Measurements from ENCODE around the gene RBM47.

DNA sequence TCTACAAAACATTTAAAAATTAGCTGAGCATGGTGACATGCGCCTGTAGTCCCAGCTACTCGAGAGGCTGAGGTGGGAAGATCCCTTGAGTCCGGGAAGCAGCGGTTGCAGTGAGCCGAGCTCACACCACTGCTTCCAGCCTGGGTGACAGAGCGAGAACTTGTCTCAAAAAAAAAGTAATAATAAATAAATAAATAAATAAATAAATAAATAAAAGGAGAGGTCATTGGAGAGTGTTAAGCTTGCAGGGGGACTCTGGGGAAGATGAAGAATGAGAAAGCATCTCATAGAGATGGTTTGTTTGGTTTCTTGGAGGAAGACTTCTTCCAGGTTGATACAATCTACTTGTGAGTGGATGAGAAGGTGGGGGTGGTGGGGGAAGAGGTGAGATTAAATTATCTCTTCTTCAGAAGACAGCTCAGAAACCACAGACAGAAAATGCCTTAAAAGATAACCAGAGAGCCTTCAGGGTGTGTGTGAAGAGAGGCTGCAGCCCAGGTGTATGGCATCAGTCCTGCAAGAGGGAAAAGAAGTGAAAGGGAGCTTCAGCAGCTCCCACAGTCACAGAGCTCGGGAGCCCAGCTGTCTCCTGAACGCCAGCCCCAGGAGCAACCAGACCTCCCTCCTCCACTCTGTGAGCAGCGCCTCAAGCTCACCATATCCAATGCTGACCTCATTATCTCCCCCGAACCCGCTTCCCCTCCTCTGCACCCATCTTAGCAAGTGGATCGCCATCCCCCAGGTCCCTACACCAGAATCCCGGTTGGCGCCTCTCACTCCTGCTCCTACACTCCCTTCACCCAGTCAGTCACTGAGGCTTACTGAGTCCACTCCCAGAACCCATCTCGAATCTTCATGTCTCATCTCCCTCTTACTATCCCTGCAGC, 48.2 kb downstream of the RBM47 start:
- TF ChIP-seq, protein P1, sequence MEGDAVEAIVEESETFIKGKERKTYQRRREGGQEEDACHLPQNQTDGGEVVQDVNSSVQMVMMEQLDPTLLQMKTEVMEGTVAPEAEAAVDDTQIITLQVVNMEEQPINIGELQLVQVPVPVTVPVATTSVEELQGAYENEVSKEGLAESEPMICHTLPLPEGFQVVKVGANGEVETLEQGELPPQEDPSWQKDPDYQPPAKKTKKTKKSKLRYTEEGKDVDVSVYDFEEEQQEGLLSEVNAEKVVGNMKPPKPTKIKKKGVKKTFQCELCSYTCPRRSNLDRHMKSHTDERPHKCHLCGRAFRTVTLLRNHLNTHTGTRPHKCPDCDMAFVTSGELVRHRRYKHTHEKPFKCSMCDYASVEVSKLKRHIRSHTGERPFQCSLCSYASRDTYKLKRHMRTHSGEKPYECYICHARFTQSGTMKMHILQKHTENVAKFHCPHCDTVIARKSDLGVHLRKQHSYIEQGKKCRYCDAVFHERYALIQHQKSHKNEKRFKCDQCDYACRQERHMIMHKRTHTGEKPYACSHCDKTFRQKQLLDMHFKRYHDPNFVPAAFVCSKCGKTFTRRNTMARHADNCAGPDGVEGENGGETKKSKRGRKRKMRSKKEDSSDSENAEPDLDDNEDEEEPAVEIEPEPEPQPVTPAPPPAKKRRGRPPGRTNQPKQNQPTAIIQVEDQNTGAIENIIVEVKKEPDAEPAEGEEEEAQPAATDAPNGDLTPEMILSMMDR (IDR thresholded peaks at IDR 0.05), result no peak
- TF ChIP-seq POLR2AphosphoS5 (IDR thresholded peaks at IDR 0.05) (no peak), POLR2A (IDR thresholded peaks at IDR 0.05) (no peak)
